Omental fat pad (tissue), 4 donors: ENCODE results near the gene WDR91. TPM values are rescaled to one million over a fixed set of nuclear protein-coding genes. Genes with fewer than 3 reads are reported as not detected.
"Not testable (repeated sequence)": the region's sequence is repeated elsewhere in the genome, so short reads cannot be mapped to it uniquely, and the experiment has no call there.

Experiments used
- ATAC-seq: fragments of 150-250 bp; one replicate; pipeline ENCODE4 v1.9.1; 2016; ENCODE audit warnings: mild to moderate bottlenecking, moderate library complexity; ENCODE audit not compliant: low FRiP score
- DNase-seq: peaks from one replicate; pipeline ENCODE4 v3.0.0-alpha.2; 2019; ENCODE audit warnings: low spot score
- CTCF ChIP-seq, 3 donors: fragments of 450-650 bp; IDR thresholded peaks; one replicate each; pipeline ENCODE4 v1.5.1; 2016 to 2017; ENCODE audit warnings: antibody characterized with exemption in 3 of 3, mild to moderate bottlenecking in 3 of 3, moderate library complexity in 2 of 3
- total RNA-seq, 4 donors: library from RNA; depleted of rRNA; stranded (reverse); fragments of >200 nt; gene quantifications; one replicate each; pipeline ENCODE4 v1.1.0, GENCODE V29; 2016

WDR91 gene
- total RNA-seq, 4 donors from 2014 or later = 9.8 to 51.9 (median 10.3) TPM

DNA sequence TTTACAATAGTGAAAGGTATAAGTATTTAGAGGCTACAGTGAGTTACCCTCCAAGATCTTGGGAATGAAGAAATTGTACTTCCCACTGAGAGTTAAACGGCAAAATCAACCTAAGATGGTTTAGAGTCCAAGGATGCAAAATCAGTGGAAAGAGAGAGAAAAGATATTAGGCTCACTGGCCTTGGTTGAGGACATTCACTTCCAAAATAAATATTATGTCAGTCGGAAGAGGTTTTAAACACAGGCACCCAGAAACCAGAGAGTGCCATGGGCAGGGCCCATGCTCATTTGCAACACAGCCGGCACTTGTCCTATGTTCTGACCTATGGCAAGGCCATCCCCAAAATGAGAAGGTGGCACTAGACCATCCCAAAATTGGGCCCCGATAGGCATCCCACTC, 3.9 kb upstream of the WDR91 start:
- DNase-seq = no peak
- TF ChIP-seq CTCF (IDR thresholded peaks at IDR 0.05) = no peak
- no peak for ATAC-seq

- no peak for ATAC-seq
- DNase-seq = no peak
- TF ChIP-seq CTCF (IDR thresholded peaks at IDR 0.05) = no peak
Observed at GRCh38 chr7:135213831-135214230, 2.5 kb upstream of the WDR91 start.

GRCh38 chr7:135211946-135212685, 790 bp upstream of the WDR91 start:
- ATAC-seq = peak; percentile 5
- DNase-seq = not testable (repeated sequence)

- peak; percentile 6 for ATAC-seq
- no peak for DNase-seq
- TF ChIP-seq CTCF (IDR thresholded peaks at IDR 0.05) = no peak
Observed at GRCh38 chr7:135210888-135211178, 493 bp downstream of the WDR91 start.

DNA sequence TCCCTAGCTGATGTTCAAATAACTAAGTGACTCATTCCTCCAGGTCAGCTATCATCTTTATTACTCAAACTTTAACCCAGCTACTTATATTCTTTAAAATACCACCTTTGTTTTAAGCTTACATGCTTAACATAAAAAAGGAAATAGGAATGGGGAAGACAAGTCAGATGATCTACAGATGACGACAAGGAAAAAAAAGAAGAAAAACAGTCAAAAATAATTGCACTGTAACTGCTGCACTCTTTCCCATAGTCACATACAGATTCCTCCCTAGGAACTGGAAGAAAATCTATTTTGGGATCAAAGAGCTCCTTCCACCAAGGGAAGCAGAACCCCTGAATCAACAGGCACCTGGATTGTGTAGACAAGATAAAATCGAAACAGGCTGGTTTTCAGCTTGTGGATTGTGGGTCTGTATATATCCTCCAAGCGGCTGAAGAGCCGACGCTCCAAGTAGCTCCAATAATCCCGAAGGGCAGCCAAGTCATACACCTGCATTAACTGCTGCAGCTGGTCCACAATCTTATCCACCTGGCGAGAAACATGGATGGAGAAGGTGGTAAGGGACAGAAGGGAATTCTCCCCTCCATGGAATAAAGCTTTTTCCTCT, 2.0 kb downstream of the WDR91 start:
- no peak for ATAC-seq
- TF ChIP-seq CTCF (IDR thresholded peaks at IDR 0.05) = no peak
- no peak for DNase-seq

DNA sequence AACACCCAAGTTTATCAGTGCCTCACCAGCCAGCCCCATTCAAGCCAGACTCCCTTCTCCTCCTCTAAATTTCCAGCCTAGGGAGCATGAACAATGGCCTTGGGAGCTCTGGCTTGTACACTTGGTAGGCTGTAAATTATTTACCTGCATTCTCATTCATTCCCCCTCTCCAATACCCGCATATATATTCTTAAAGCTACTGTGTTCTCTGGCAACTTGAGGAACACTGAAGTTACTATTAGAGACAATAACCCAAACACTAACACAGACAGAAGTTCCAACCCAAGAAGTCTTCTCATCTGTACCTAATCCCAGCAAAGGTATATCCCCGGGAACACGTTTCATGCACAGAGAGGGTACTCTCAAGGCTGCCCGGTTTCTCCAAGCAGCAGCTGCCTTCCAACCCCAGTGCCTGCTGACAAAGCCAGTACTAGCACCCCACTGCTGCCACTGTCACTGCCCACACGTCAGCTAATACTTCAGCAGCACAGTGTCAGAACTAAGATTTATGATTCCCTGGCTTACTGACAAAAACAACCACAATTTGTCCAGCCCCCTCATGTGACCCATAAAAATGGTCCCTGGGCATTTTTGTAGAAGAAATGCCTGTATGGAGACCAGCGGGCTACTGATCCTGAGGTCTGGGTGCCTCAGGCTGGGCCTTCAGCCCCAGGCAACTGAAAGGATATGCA, 3.1 kb downstream of the WDR91 start:
- ATAC-seq = no peak
- DNase-seq = no peak
- TF ChIP-seq CTCF (IDR thresholded peaks at IDR 0.05) = no peak

GRCh38 chr7:135207406-135208101, 3.8 kb downstream of the WDR91 start:
- DNase-seq (no peak), ATAC-seq (no peak)
- no peak for TF ChIP-seq CTCF (IDR thresholded peaks at IDR 0.05)
